H1 (cell line): ENCODE measurements around the gene LEMD1. TPM values are rescaled to one million over a fixed set of nuclear protein-coding genes. Genes with fewer than 3 reads are reported as not detected.

Experiments used
- GTF2F1 ChIP-seq: IDR thresholded peaks from 2 replicates; pipeline ENCODE4 v1.6.1; 2012; ENCODE audit warnings: low read depth, low read length, improper control_type of control experiment, borderline replicate concordance
- KDM5A ChIP-seq: fragments of 200-600 bp; IDR thresholded peaks from 2 replicates; pipeline ENCODE4 v1.7.1; 2012; ENCODE audit warnings: mild to moderate bottlenecking, low read length, inconsistent platforms, mixed read lengths
- POLR2AphosphoS5 ChIP-seq: IDR thresholded peaks from 2 replicates; pipeline ENCODE4 v1.6.1; 2011; ENCODE audit warnings: low read depth, low read length
- RBBP5 ChIP-seq: IDR thresholded peaks from 2 replicates; pipeline ENCODE4 v1.7.1; 2012; ENCODE audit warnings: low read depth, mild to moderate bottlenecking, inconsistent platforms, low read length, moderate library complexity, borderline replicate concordance
- polyA plus RNA-seq, 7 experiments: library from polyadenylated mRNA; depleted of rRNA in 3 of 7; stranded (reverse) in 5 of 7; unstranded in 2 of 7; fragments of >200 nt in 5 of 7; fragments of 200-250 nt in 2 of 7; gene quantifications; 1 replicate in 5 of 7; 2 replicates in 1 of 7; 4 replicates in 1 of 7; pipeline versions ENCODE4 v1.2.1 to v1.2.3, GENCODE V29; 2011 to 2013; ENCODE audit warnings: missing spikeins in 2 of 7, mixed read lengths in 2 of 7
- total RNA-seq: library from RNA; stranded (reverse); fragmentation: NEBNext Ultra II Directional; extraction: Animal tissue kit (Norgen Biotek cat#: 25700); gene quantifications from 2 replicates; pipeline ENCODE4 v1.2.1, GENCODE V29; 2021

Gene LEMD1
- total and polyA plus RNA-seq, 2 of the 8 experiments (the other 6 are each of a cell fraction or from before 2014, with no cell fraction given): 10.0 to 10.5 TPM

- no peak for TF ChIP-seq RBBP5
- no peak for TF ChIP-seq KDM5A
- TF ChIP-seq GTF2F1: no peak
- no peak for TF ChIP-seq POLR2AphosphoS5
Observed at GRCh38 chr1:205377355-205377754, 44.5 kb downstream of the LEMD1 start (continued).
